22Rv1 (cell line): ENCODE results near the gene PSIP1.

Experiments
- CTCF ChIP-seq: fragments of 450-650 bp; IDR thresholded peaks from 2 replicates; pipeline ENCODE4 v1.5.1; 2017; ENCODE audit warnings: mild to moderate bottlenecking
- ZFX ChIP-seq: fragments of 450-650 bp; IDR thresholded peaks from 2 replicates; pipeline ENCODE4 v1.6.1; 2017; ENCODE audit warnings: antibody characterized with exemption, borderline replicate concordance

GRCh38 chr9:15438891-15439290, 71.9 kb downstream of the PSIP1 start:
- TF ChIP-seq CTCF = no peak
- TF ChIP-seq ZFX = no peak
